ENCODE measurements around the gene GDPD1.
"Not testable (repeated sequence)": the region's sequence is repeated elsewhere in the genome, so short reads cannot be mapped to it uniquely, and the experiment has no call there.

The GDPD1 gene

DNA sequence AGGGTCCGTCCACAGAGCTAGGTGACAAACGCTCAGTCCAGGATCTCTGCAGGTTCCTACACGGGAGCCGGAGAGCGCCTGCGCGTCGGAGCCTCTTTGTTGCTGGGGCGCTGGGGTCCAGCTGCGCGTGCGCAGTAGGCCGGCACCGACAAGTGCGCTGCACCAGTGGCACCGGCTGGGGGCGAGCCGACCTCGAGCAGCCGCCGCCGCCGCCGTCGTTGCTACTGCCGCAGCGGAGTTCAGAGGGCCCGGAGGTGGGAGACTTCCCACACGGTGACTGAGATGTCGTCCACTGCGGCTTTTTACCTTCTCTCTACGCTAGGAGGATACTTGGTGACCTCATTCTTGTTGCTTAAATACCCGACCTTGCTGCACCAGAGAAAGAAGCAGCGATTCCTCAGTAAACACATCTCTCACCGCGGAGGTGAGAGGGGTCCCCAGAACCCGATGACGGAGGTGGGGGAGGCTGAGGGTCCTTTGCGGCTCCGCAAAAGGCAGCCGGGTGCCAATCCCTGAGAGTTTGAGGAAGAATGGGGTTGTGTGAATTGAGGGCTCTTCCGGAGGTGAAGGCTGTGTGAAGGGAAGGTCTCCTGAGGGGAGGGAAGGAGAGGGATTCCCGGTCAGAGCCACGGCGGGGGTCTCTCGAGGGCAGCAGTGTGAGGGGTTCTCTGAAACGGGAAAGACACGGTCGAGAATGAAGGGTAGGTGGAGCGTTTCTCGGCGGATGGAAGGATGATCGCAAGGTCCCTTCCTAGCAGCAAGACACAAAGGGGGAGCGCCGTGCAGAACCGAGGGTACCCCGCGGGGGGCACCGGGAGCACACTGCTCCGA, at the start of gene GDPD1:
Gene GDPD1, plus strand, starts transcription at position 184 of the 831 bp plus-strand sequence. Its CDS starts 99 bp downstream, at position 283.
- DNase-seq (ENCODE audit: low read depth, low spot score), result peak; percentile 59

DNA sequence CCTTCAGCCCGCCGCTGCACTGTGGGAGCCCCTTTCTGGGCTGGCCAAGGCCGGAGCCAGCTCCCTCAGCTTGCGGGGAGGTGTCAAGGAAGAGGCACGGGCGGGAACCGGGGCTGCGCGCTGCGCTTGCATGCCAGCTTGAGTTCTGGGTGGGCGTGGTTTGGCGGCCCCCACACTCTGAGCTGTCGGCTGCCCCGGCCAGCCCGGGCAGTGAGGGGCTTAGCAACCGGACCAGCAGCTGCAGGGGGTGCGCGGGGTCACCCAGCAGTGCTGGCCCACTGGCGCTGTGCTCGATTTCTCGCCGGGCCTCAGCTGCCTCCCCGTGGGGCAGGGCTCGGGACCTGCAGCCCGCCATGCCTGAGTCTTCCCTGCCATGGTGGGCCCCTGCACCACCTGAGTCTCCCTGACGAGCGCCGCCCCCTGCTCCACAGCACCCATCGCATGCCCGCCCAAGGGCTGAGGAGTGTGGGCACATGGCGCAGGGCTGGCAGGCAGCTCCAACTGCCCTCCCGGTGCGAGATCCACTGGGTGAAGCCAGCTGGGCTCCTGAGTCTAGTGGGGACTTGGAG, 47.8 kb upstream of the GDPD1 start:
- DNase-seq (ENCODE audit: low read depth, low spot score), result no peak

DNA sequence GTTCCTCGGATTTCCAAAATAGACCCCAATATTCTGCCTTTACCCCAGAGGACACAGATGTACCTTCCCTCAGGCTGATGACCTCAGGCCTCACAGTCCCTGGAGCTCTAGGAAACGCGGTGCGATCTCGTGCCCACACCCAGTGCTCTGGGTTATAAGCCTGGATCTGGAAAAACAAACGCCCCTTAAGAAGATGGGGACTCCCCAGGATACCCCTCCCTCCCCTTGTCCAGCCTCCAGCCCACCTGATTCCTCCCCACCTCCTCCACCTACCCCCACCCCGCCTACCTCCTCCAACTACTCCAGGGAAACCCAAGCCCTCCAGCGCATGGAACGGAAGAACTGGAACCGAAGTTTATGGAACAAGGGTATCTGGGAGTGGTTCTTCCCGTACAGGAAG, 45.6 kb upstream of the GDPD1 start:
- DNase-seq (ENCODE audit: low read depth, low spot score), result no peak

DNA sequence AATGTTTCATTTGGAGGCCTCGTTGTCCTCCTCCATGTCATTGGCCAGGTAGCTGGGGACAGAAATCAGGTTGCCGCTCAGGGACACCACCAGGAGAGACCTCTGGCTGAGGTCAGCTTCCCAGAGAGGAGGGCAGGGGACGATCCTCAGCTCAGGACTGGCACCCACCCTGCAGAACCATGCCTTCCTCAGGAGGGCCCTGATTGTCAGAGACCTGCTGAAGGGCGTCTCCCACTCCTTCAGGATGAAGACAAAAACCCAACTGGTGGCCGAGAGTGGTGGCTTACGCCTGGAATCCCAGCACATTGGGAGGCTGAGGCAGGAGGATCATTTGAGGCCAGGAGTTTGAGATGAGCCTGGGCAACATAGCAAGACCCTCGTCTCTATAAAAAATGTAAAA, 45.2 kb upstream of the GDPD1 start:
- no peak for DNase-seq (ENCODE audit: low read depth, low spot score)

DNA sequence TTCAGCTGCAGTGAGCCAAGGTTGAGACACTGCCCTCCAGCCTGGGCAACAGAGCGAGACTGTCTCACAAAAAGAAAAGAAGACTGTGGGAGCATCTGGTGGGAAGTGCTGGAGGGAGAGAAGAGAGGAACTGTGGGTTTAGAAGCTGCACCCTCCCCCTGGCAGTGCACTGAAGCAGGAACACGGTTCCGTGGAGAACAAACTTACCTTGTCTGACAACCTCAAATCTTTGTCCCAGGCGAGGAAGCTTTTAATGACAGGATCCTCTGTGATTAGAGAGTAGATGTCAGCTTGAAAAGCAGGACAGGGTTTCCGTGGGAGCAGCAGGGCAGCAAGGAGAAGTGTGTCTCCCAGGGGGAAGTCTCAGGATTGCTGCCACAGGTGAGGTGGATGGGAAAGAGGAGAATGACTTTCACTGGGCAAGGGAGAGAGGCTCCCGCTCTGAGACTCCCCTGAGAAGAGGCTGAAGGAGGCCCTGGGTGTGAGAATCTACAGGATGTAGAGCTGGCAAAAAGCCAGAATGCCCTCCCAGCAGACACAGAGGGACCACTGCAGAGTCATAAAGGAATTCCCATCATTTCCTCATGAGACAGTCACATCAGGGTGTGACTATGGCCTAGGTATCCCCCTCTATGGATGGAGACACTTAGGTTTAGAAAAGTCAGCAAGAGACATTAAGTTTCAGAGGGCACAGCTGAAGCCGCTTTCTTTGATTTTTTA, 41.9 kb upstream of the GDPD1 start:
- DNase-seq (ENCODE audit: low read depth, low spot score), result no peak

DNA sequence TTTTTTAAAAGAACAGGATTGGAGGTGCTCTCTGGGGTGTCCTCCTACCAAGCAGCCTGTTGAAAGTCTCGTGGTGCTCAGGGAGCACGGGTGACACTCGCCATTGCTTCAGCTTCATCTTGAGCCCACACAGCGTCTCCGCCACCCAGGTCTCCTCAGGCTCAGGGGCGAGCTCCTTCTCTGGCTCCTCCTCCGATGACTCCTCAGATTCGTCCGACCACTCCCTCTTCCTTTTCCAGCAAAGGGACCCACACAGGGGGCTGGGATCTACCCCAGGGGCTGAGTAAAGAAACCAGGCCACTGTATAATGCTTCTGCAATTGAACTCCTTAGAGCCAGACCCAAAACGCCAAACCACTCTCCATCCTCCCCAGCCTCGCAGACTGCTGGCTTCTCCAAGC, 40.7 kb upstream of the GDPD1 start:
- DNase-seq (ENCODE audit: low read depth, low spot score), result not testable (repeated sequence)

DNA sequence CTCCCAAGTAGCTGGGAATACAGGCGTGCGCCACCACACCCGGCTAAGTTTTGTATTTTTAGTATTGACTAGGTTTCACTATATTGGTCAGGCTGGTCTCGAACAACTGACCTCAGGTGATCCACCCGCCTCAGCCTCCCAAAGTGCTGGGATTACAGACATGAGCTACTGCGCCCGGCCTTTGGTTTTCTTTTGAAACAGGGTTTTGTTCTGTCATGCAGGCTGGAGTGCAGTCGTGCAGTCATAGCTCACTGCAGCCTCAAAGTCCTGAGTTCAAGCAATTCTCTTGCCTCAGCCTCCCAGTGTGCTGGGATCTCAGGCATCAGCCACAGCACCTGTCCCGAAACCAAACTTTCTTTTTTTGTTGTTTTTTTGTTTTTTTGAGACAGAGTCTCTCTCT, 39.7 kb upstream of the GDPD1 start:
- DNase-seq (ENCODE audit: low read depth, low spot score), result no peak

DNA sequence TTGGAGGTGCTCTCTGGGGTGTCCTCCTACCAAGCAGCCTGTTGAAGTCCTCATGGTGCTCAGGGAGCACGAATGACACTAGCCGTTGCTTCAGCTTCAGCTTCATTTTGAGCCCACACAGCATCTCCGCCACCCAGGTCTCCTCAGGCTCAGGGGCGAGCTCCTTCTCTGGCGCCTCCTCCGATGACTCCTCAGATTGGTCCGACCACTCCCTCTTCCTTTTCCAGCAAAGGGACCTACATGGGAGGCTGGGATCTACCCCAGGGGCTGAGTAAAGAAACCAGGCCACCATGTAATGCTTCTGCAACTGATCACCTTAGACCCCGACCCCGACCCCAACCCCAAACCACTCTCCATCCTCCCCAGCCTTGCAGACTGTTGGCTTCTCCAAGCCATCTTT, 38.8 kb upstream of the GDPD1 start:
- no peak for DNase-seq (ENCODE audit: low read depth, low spot score)

DNA sequence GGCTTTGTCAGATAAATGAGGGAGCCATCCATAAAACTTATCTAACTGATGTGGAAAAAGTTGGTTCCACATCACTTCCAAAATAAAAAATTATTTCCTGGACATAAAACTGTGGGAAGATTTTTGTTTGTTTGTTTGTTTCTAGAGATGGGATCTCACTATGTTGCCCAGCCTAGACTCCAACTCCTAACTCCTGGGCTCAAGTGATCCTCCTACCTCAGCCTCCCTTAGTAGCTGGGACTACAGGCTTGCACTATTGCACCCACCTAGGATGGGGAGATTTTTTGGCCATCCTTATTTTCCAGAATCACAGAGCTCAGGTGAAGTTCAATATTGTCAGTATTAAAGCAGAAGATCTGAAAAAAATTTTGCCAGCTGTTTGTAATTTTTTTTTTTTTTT, 34.3 kb upstream of the GDPD1 start:
- DNase-seq (ENCODE audit: low read depth, low spot score), result no peak

DNA sequence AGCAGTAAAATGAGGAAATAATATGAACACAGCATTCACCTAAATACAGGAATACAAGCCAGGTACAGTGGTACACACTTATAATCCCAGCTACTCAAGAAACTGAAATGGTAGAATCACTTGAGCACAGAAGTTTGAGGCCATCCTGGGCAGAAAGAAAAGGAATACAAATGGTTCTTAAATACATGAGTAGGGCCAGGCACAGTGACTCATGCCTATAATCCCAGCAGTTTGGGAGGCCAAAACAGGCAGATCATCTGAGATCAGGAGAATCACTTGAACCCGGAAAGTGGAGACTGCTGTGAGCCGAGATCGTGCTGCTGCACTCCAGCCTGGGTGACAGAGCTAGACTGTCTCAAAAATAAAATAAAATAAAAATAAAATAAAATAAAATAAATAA, 33.5 kb upstream of the GDPD1 start:
- no peak for DNase-seq (ENCODE audit: low read depth, low spot score)

DNA sequence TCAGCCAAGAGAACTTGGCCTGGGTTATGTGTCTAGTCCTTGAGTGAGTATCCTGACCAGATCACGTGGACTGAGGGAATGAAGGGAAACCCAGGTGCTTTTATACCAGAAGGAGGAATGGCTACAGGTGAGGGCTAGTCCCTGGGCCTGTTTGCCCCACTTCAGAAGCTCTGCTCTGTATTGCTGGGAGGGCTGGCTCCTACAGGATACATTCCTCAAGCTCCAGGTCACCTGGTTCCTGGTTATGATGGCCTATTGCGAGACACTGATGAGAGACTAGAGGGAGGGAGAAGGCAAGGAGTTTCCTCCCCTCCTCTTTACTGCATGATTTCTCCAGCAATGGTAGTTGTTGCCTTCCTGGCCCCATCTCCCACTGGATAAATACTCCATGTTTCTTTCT, 29.5 kb upstream of the GDPD1 start:
- DNase-seq (ENCODE audit: low read depth, low spot score), result no peak

DNA sequence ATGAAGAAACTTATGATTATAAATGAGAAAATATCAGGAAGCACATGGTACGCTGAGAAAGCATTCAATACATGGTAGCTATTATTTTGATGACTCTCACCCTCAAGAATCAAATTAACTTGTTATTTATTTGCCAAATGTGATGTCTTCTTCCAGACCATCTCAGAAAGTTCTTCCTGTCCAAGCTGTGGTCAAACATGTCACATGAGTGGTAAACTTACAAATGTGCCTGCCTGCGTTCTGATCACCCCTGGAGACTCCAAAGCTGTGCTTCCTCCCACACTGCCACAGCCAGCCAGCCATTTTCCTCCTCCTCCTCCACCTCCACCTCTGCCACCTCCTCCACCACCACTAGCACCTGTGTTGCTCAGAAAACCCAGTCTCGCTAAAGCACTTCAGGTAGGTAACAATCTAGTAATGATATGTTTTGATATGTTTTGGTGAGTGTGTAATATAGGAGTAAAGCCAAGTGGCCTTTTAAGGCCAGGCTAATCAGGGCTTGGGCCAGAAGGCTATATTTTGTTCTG, 26.9 kb upstream of the GDPD1 start:
- no peak for DNase-seq (ENCODE audit: low read depth, low spot score)

DNA sequence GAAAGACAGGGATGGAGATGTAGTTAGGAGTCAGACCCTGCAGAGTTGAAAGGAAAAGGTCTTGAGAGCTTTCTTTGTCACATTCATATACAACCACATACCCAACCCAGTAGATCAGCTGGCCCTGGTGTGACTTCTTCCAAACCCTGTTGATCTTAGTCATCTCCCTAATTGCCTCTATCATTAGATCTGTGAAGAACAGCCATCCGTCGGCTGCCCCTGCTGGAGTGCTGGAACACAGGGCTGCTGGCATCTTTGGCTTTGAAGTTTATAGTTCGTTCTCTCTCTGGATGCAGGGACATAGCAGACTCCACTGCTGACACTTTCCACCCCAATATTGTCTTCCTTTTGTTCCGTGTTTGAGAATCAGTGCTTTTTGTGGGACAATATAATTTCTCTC, 20.9 kb upstream of the GDPD1 start:
- DNase-seq (ENCODE audit: low read depth, low spot score), result no peak

DNA sequence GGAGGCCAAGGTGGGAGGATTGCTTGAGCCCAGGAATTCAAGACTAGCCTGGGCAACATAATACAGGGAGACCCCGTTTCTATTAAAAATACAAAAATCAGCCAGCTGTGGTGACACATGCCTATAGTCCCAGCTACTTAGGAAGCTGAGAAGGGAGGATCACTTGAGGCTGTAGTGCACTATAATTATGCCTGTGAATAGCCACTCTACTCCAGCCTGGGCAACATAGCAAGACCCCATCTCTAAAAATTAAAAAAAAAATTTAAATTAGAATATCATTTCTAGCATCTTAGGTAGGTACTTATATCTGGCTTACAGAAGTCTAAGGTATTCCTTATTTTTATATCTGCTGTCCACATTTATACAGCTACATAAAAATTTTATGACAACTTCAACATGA, 18.0 kb upstream of the GDPD1 start:
- DNase-seq (ENCODE audit: low read depth, low spot score), result no peak

DNA sequence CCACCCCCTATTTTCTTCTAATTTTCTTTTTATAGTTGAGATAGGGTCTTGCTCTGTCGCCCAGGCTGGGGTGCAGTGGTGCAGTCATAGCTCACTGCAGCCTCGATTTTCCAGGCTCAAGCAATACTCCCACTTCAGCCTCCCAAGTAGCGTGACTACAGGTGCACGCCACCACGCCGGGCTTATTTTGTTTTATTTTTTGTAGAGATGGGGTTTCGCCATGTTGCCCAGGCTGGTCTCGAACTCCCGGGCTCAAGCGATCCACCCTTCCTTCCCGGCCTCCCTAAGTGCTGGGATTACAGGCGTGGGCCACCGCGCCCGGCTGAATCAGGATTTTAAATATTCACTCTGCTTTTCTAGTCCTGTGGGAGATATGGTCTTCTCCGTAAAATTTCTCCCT, 941 bp upstream of the GDPD1 start:
- DNase-seq (ENCODE audit: low read depth, low spot score), result no peak

DNA sequence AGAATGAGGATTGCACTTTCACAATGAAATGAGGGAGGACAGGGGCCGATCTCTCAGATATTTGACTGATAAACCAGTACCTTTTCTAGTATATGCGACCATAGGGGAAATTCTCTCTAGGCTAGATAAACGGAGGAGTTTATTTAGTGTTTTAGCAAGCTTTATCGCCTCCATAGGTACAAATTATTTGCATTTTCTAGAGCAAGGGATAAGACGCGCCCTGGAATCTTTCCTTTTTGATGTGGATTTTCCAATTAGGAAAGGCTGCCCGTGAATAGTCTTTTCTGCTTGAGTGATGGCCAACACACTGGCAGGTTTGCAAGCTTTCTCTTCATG, 351 bp upstream of the GDPD1 start:
- DNase-seq (ENCODE audit: low read depth, low spot score), result no peak

DNA sequence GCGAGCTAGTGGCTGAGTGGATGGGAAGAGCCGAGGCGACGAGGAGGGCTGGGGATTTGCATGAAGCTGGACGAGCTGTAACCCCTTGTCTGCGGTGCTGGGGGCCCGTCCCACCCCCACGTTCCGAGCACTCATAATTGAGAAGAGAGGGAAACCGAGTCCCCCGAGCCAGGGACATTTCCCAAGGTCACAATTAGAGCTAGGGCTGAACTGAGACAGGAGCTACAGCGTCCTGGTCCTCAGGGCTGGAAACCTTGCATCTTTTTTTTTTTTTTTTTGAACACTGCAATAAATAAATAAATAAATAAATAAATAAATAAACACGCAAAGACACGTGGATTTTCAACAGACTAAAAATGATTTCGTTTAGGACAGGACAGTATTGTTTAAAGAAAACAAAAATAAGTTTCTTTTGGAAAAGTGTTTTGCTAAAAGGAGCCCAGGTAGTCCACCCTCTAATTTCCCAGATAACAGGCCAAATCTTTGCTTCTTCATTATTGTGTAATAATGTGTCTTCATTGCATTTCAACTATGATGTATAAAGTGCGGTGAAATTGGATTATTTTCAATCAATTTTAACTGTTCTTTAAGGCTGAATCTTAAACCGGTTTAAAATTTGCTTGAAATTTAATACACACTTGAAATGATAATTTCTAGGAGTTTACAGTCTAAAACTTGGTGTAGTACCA, 992 bp downstream of the GDPD1 start:
- no peak for DNase-seq (ENCODE audit: low read depth, low spot score)

DNA sequence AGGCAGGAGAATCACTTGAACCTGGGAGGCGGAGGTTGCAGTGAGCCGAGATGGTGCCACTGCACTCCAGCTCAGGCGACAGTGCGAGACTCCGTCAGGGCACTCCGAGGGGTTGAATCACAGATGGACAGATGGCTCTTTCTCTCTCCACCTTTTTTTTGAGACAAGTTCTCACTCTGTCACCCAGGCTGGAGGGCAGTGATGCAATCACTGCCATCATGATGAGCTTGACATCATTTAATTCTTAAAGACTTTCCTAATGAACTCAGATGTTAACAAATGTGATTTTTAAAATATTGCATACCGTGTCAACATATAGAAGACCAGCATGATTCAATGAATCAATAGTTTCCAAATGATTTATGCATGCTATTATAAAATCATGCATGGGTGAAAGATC, 3.5 kb downstream of the GDPD1 start:
- no peak for DNase-seq (ENCODE audit: low read depth, low spot score)

DNA sequence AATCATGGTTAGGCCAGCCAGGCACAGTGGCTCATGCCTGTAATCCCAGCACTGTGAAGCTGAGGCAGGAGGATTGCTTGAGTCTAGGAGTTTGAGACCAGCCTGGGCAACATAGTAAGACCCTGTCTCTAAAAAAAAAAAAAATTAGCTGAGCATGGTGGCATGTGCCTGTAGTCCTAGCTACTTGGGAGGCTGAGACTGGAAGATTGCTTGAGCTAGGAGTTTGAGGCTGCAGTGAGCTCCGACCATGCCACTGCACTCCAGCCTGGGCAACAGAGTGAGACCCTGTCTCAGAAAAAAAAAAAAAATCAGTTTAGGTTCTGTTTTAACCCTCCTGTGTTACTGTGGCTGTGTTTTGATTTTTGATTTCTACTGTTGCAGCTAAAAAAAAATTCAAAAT, 8.3 kb downstream of the GDPD1 start:
- not testable (repeated sequence) for DNase-seq (ENCODE audit: low read depth, low spot score)

DNA sequence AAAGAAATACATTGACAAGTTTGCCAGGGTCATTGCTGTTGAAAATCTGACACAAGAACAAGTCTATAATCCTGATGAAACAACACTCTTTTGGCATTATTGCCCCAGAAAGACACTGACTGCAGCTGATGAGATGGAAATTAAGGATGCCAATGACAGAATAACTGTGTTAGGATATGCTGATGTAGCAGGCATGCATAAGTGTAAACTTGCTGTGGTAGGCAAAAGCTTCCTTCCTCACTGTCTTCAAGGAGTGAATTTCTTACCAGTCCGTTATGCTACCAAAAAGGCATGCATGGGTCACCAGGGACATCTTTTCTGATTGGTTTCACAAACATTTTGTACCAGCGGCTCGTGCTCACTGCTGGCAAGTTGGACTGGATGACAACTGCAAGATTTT, 10.5 kb downstream of the GDPD1 start:
- no peak for DNase-seq (ENCODE audit: low read depth, low spot score)

DNA sequence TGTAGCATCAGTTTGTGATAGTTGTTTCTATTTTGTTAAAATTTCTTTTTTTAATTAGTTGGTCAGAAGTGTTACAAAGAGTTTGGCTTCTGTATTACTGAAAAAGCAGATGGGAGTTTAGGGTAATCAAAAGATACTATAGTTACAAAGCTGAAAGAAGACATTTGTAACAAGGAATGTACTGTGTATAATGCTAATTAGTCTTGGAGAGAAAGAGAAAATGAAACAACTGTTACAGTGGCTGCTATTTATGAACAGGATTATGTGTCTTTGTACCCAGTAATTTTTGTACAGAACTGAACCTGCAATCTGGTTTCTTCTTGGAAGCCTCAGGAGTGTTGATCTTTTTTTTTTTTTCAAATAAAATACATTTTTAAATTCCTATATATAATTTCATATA, 14.3 kb downstream of the GDPD1 start:
- DNase-seq (ENCODE audit: low read depth, low spot score), result no peak

DNA sequence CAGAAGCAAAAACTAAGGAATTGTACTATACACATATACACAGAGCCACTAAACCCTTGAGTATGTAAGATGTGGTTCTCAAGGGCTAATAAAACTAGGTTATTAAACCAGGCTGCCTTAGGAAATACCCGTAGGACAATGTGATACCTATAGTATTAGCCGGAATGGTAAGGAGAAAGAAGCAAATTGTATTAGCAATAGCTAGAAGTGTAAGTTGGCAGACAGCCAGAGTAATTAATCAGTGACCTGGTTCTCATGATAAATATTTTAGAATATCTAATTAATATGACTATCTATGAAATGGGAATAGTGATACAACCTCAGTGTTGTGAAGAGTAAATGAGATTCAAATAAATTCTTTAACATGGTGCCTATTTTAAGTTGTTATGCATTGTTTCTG, 18.6 kb downstream of the GDPD1 start:
- no peak for DNase-seq (ENCODE audit: low read depth, low spot score)

Measured in brain pericyte (primary cell).